HG02970 (cell line): ENCODE data around the gene ZNF700.
"Not testable (repeated sequence)": the region's sequence is repeated elsewhere in the genome, so short reads cannot be mapped to it uniquely, and the experiment has no call there.

ENCODE experiments used
- ATAC-seq: cut with Tn5 transposase; IDR thresholded peaks from one replicate; pipeline ENCODE4 v1.9.1; 2021; ENCODE audit warnings: mild to moderate bottlenecking, moderate library complexity, moderate number of reproducible peaks; ENCODE audit not compliant: unreplicated experiment, low FRiP score

ZNF700 gene

DNA sequence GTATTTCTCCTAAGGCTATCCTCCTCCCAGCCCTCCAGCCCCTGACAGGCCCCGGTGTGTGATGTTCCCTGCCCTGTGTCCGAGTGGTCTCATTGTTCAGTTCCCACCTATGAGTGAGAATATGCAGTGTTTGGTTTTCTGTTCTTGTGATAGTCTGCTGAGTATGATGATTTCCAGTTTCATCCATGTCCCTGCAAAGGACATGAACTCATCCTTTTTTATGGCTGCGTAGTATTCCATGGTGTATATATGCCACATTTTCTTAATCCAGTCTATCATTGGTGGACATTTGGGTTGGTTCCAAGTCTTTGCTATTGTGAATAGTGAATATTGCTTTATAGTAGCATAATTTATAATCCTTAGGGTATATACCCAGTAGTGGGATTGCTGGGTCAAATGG is 10.9 kb downstream of the ZNF700 start:
- not testable (repeated sequence) for ATAC-seq

DNA sequence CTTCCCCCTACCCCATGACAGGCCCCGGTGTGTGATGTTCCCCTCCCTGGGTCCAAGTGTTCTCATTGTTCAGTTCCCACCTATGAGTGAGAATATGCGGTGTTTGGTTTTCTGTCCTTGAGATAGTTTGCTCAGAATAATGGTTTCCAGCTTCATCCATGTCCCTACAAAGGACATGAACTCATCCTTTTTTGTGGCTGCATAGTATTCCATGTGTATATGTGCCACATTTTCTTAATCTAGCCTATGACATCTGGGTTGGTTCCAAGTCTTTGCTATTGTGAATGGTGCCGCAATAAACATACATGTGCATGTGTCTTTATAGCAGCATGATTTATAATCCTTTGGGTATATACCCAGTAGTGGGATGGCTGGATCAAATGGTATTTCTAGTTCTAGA is 13.5 kb downstream of the ZNF700 start:
- not testable (repeated sequence) for ATAC-seq

DNA sequence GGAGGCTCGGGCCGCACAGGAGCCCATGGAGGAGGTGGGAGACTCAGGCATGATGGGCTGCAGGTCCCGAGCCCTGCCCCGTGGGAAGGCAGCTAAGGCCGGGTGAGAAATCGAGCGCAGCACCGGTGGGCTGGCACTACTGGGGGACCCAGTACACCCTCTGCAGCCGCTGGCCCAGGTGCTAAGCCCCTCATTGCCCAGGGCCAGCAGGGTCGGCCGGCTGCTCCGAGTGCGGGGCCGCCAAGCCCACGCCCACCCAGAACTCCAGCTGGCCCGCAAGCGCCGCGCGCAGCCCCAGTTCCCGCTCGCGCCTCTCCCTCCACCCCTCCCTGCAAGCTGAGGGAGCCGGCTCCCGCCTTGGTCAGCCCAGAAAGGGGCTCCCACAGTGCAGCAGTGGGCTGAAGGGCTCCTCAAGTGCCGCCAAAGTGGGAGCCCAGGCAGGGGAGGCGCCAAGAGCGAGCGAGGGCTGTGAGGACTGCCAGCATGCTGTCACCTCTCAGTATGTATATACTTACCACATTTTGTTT is 16.5 kb downstream of the ZNF700 start:
- not testable (repeated sequence) for ATAC-seq

DNA sequence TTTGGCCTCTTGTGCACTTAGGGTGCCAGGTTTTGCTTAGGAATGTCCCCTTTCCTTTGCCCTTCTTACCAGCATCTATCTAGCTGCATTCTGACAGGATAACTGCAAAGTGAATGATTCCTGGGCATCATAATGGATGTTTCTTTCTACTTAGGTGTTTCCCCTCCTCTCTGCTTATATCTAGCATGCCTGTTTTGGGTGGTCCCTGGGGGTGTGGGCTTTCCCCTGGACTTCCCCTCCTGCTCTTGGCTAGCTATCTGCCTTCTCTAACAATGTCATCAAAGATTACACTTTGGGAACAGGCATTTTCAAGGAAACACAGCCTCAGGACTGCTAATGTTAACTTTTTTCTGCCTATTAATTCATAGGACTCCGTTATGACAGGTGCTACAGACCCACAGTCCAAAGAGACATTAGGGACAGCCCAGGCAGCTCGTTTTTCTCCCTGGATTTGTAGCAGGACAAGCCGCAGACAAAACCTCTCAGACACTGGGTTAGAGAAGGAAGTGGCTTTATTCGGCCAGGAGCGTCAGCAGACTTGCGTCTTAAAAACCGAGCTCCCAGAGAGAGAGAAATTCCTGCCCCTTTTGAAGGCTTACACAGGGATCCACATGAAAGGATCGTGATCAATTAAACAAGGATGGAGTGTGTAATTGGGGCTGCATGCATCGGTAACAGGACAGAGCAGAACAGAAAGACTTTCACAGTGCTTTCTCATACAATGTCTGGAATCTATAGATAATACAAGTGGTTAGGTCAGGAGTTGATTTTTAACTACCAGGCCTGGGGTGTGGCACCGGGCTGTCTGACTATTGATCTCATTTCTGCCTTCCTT is 17.3 kb downstream of the ZNF700 start:
- ATAC-seq = no peak

DNA sequence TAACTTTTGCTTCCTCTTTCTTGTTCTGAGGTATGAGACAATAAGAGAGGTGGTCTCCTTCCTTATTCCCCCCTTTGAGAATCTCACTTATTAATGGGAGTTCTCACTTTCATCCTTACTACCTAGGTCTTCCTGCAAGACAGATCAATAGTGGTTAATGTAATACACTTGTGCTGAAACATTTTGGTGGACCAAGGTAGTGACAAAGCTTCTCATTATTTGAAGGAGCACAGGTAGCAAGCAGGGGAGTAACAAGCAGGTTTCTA is 17.9 kb downstream of the ZNF700 start:
- no peak for ATAC-seq

DNA sequence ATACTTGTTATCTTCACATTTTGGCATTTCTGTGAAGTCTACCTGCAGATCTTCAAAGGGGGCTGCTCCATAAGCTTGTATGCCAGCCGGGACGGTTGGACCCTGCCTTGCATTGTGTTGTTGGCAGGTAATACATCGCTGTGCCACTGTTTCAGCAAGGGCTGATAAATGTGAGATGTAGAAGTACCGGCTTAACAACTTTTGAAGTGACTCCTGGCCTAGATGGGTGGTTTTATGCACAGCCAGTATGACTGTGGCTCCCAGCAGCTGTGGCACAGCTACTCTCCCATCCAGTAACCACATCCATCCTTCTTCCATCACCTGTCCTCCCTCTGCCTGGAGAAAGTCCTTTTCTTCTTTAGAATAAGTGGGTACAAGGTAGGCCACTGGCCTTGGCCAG is 19.7 kb downstream of the ZNF700 start:
- ATAC-seq = no peak

DNA sequence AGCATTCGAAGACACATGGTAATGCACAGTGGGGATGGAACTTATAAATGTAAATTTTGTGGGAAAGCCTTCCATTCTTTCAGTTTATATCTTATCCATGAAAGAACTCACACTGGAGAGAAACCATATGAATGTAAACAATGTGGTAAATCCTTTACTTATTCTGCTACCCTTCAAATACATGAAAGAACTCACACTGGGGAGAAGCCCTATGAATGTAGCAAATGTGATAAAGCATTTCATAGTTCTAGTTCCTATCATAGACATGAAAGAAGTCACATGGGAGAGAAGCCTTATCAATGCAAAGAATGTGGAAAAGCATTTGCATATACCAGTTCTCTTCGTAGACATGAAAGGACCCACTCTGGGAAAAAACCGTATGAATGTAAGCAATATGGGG is 23.7 kb downstream of the ZNF700 start:
- no peak for ATAC-seq

DNA sequence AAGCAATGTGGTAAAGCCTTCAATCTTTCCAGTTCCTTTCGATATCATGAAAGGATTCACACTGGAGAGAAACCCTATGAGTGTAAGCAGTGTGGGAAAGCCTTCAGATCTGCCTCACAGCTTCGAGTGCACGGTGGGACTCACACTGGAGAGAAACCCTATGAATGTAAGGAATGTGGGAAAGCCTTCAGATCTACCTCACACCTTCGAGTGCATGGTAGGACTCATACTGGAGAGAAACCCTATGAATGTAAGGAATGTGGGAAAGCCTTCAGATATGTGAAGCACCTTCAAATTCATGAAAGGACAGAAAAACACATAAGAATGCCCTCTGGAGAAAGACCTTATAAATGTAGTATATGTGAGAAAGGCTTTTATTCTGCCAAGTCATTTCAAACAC is 24.3 kb downstream of the ZNF700 start:
- ATAC-seq = no peak

DNA sequence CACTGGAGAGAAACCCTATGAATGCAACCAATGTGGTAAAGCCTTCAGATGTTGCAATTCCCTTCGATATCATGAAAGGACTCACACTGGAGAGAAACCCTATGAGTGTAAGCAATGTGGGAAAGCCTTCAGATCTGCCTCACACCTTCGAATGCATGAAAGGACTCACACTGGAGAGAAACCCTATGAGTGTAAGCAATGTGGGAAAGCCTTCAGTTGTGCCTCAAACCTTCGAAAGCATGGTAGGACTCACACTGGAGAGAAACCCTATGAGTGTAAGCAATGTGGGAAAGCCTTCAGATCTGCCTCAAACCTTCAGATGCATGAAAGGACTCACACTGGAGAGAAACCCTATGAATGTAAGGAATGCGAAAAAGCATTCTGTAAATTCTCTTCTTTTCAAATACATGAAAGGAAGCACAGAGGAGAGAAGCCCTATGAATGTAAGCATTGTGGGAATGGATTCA is 24.7 kb downstream of the ZNF700 start:
- not testable (repeated sequence) for ATAC-seq

DNA sequence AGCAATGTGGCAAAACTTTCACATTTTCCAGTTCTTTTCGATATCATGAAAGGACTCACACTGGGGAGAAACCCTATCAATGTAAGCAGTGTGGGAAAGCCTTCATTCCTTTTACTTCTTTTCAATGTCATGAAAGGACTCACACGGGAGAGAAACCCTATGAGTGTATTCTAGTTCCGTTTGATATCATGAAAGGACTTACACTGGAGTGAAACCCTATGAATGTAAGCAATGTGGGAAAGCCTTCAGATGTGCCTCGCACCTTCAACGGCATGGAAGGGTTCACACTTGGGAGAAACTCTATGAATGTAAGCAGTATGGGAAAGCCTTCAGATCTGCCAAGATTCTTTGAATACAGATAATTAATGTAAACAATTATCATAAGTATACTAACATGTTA is 25.4 kb downstream of the ZNF700 start:
- ATAC-seq = no peak

DNA sequence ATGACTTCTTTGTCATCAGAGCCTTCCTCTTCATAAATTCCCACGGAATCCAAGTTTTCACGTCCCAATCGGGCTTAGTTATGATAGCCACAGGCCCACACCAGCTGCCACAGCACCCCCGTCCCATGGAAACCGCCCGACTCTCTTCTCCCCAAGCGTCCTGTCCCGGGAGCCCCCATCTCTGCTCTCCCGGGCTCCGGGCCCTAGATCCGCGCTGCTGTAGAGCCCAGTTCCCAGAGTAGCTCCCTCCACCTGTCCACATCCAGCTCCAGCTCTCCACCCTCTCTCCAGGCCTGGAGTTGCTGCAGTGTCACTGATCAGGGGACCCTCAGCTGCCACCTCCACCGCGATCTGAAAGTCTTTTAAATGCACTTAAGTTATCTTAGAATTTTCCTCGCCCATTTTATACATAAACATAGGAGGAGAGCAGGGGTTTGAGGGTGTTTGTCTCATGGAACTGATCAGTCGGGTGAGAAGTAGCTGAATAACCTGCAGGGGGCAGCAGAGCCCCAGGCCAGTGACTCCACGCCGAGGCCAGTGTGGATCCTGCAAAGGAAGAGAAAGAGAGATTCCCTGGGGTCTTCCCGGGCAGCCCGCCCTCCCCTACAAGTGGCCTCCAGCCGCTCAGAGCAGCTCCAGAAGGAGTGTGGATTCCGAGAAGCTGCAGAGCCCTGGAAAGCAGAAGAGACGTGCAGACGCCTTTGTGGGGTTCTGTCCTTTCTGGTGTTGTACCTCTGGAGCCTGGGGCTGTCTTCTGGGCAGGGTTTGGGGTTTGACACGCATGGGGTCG is 38.9 kb downstream of the ZNF700 start:
- peak; percentile 22 for ATAC-seq

DNA sequence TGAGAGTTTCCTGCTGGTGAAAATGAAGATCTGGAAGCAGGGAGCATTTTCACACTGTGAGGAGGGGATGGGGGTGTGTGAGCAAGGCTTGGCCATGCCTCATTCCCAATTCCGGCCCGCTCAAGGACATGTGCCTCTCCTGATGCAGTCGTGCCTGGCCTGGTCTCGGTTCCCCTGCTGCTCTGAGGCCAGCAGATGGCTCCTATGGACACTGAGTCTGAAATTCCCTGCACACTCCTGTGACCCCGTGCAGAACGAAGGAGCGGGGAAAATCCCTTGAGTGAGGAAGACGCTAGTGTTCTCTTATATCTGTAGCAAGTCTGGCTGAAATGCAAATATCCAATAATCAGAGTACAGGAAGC is 39.6 kb downstream of the ZNF700 start:
- no peak for ATAC-seq

DNA sequence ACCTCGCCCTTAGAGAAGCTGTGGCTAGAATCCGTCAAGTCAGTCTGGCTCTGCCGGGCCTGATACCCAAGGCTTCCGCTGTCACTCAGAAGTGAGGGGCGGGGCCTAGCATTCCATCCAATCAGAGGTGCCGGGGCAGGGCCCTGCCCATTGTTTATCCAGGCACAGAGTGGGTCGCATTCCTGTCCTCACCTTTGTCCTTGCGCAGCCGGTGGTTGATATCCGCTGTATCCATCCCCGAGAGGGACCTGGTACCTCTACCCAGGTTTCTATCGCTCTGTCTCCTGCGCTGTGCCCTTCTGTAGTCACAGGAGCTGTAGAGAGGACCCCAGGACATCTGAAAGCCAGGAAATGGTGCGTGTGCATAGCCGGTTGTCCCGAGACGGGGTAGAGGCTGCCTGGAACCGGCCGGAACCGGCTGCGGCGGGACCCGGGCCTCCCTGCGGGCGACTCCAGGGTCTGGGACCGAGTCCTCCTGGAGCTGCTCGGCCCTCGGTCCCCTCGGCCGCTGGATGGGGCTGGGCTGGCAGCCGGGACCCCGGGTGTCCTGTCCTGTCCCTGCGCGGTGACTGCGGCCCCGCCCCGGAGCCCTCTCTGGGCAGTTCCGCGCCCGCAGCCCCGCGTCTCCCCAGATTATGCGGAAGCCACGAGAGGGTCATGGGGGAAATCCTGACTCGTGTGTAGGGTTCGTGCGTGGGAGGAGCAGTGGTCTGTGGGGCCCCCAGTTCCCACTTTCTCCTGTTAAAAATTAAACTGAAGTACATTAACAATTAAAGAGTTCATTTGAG is 40.1 kb downstream of the ZNF700 start, which contains the start of gene ZNF763:
TSS of gene ZNF763 (plus strand) at position 183 of the 788 bp plus-strand sequence. CDS start at position 352, 169 bp downstream.
- peak; percentile 75 for ATAC-seq

DNA sequence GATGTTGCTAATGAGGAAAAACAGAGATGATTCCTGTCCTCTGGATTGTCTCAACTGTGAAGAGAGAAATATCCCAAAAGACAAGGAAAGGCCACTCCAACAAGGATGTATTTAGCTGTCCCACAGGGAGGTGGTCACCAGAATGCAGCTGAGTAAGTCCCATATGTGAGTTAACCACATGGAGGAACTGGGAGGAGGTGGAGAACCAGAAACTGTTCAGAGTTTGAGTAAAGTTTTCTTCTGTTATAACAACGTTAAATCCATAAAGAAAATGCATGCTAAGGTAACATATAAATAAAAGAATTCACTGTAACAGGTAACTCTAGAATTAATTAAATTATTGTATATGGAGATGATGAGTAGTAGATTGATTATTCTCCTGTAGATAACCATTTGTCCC is 45.3 kb downstream of the ZNF700 start:
- ATAC-seq = no peak

DNA sequence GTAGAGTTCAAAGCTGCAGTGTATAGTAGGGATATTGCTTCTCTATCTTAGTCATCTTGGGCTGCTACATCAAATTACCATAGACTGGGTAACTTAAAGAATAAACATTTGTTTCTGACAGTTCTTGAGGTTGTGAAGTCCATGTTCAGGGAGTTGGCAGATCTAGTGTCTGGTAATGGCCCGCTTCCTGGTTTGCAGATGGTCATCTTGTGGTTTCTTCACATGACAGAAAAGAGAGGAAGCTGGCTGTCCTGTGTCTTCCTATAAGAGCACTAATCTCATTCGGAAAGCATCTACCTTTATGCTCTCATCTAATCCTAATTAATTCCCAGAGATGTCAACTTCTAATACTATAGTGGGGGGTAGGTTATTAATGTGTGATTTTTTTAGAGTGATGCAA is 46.1 kb downstream of the ZNF700 start:
- no peak for ATAC-seq

DNA sequence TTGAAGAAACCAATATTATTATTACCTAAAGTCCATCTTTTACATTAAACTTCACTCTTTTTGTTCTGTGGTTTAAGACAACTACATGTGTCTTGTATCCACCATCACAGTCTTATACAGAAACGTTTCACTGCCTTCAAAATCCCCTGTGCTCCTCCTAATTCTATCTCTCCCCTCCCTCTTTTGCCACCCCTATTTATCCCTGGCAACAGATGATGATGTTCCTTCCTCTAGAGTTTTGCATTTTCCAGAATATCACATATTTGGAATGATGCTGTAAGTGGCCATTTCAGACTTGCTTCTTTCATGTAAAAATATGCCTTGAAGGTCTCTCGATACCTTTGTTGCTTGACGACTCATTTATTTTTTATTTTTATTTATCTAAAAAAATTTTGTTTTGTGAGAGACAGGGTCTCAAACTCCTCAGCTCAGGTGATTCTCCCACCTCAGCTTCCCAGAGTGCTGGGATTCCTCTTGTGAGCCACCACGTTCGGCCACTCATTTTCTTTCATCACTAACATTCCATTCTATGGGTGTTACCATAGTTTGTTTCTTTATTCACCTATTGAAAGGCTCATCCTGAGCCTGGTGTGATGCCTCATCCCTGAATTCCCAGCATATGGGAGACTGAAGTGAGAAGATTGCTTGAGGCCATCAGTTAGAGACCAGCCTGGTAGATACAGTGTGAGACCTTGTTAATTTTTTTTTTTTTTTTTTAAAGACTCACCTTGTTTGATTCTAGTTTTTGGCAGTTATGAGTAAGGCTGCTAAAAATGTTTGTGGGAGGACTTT is 48.3 kb downstream of the ZNF700 start:
- no peak for ATAC-seq

DNA sequence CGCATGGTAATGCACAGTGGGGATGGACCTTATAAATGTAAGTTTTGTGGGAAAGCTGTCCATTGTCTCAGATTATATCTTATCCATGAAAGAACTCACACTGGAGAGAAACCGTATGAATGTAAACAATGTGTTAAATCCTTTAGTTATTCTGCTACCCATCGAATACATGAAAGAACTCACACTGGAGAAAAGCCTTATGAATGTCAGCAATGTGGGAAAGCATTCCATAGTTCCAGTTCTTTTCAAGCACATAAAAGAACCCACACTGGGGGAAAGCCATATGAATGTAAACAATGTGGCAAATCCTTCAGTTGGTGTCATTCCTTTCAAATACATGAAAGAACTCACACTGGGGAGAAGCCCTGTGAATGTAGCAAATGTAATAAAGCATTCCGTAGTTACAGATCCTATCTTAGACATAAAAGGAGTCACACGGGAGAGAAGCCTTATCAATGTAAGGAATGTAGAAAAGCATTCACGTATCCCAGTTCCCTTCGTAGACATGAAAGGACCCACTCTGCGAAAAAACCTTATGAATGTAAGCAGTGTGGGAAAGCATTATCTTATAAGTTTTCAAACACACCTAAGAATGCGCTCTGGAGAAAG is 53.7 kb downstream of the ZNF700 start:
- no peak for ATAC-seq

DNA sequence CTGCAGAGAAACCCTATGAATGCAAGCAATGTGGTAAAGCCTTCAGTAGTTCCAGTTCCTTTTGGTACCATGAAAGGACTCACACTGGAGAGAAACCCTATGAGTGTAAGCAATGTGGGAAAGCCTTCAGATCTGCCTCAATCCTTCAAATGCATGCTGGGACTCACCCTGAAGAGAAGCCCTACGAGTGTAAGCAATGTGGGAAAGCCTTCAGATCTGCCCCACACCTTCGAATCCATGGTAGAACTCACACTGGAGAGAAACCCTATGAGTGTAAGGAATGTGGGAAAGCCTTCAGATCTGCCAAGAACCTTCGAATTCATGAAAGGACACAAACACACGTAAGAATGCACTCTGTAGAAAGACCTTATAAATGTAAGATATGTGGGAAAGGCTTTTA is 54.6 kb downstream of the ZNF700 start:
- no peak for ATAC-seq

DNA sequence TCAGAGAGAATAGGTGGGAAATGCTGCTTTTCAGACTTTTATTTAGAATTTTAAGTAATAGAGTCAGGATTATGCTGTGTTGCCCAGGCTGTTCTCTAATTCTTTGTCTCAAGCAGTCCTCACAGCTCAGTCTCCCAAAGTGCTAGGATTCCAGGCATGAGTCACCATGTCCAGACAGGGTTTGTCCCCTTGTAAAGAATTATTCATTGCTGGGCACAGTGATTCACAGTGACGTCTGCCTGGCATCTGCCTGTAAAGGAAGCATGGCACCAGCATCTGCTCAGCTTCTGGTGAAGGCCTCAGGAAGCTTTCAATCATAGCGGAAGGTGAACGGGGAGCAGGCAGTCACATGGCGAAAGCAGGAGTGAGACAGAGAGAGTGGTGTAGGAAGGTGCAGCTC is 57.6 kb downstream of the ZNF700 start:
- no peak for ATAC-seq

DNA sequence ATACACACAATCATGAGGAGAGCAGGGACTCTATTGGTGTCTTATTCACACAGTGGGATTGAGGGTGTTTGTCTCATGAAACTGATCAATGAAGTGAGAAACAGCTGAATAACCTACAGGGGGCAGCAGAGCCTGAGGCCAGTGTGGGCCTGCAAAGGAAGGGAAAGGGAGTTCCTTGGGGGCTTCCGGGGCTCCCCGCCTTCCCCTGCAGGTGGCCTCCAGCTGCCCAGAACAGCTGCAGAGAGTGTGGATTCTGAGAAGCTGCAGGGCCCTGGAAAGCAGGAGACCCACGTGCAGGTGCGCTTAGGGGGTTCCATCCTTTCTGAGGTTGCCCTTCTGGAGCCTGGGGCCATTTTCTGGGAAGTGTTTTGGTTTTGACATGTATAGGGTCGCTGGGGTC is 60.1 kb downstream of the ZNF700 start:
- ATAC-seq = no peak
